Measurements from ENCODE around the gene LDAH. TPM values are rescaled to one million over a fixed set of nuclear protein-coding genes. Genes with fewer than 3 reads are reported as not detected.
A peak's percentile ranks its signal among the peaks of the same experiment; 100 is the strongest.

LDAH gene
- total and polyA plus RNA-seq, 2 donors (not counting 3 experiments of a cell fraction or from before 2014, with no cell fraction given), result 12.3 to 24.0 TPM

DNA sequence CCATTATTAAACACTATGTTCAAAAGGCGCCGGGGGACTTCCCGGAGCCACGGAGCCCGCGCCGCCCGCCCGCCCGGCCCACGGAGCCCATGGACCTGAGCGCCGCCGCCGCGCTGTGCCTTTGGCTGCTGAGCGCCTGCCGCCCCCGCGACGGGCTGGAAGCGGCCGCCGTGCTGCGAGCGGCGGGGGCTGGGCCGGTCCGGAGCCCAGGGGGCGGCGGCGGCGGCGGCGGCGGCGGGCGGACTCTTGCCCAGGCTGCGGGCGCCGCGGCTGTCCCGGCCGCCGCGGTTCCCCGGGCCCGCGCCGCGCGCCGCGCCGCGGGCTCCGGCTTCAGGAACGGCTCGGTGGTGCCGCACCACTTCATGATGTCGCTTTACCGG lies 155.8 kb downstream of the LDAH start:
- H3K4me3 ChIP-seq (replicated peaks in 1 of 3; ENCODE audit: insufficient read depth in 1 of 3, low read depth in 1 of 3, low read length in 3 of 3), result peak overlapping the region in 2 of 3 experiments; percentile 23 to 46
- FAIRE-seq, result no peak
- no peak for DNase-seq (ENCODE audit: low read depth, low spot score)
- H3K4me1 ChIP-seq (ENCODE audit: control insufficient read depth, extremely low read depth, insufficient read depth, low read length), result peaks cover 16% of the 10 kb centered on the region
- no peaks in the 10 kb centered on the region for H3K9me3 ChIP-seq (replicated peaks; ENCODE audit: control insufficient read depth, insufficient read depth, low read length)
- ChIA-PET POLR2A (no interaction called here), CTCF (interaction anchor here (0.5 to 3.5 kb wide), 9 partner anchors 9 to 296 kb away, joined by 3 to 29 read pairs (median 5); partner anchors contain the start of gene HS1BP3)
- no peaks in the 10 kb centered on the region for H3K9me1 ChIP-seq (replicated peaks; ENCODE audit: control insufficient read depth, extremely low read depth, insufficient read depth, low read length)
- TF ChIP-seq POLR2AphosphoS5 (IDR thresholded peaks at IDR 0.05; ENCODE audit: insufficient read depth, low read depth, low read length) (no peak), MYC (IDR thresholded peaks at IDR 0.05; ENCODE audit: low read depth, low read length) (no peak), FOS (IDR thresholded peaks at IDR 0.05; ENCODE audit: borderline replicate concordance, insufficient read depth, low read length) (no peak), POLR2A (IDR thresholded peaks at IDR 0.05; ENCODE audit: low read depth, low read length) (no peak), EZH2 (IDR thresholded peaks at IDR 0.05; ENCODE audit: borderline replicate concordance, low read depth, low read length, severe bottlenecking) (no peak), GATA2 (IDR thresholded peaks at IDR 0.05; ENCODE audit: insufficient read depth, insufficient read length, low read depth, low read length) (no peak), JUN (IDR thresholded peaks at IDR 0.05; ENCODE audit: borderline replicate concordance, insufficient read depth, insufficient read length, low read depth) (no peak)
- TF ChIP-seq, protein P1, sequence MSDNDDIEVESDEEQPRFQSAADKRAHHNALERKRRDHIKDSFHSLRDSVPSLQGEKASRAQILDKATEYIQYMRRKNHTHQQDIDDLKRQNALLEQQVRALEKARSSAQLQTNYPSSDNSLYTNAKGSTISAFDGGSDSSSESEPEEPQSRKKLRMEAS (IDR thresholded peaks at IDR 0.05; ENCODE audit: insufficient read depth, insufficient read length), result no peak
- TF ChIP-seq, protein P2, sequence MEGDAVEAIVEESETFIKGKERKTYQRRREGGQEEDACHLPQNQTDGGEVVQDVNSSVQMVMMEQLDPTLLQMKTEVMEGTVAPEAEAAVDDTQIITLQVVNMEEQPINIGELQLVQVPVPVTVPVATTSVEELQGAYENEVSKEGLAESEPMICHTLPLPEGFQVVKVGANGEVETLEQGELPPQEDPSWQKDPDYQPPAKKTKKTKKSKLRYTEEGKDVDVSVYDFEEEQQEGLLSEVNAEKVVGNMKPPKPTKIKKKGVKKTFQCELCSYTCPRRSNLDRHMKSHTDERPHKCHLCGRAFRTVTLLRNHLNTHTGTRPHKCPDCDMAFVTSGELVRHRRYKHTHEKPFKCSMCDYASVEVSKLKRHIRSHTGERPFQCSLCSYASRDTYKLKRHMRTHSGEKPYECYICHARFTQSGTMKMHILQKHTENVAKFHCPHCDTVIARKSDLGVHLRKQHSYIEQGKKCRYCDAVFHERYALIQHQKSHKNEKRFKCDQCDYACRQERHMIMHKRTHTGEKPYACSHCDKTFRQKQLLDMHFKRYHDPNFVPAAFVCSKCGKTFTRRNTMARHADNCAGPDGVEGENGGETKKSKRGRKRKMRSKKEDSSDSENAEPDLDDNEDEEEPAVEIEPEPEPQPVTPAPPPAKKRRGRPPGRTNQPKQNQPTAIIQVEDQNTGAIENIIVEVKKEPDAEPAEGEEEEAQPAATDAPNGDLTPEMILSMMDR (IDR thresholded peaks at IDR 0.05; ENCODE audit: extremely low read depth in 1 of 2, insufficient read depth in 1 of 2, low read depth in 1 of 2, low read length in 2 of 2), result no peak
- no peak overlapping the region for H3K27ac ChIP-seq (ENCODE audit: insufficient read depth, low read depth, low read length)
- H3K9ac ChIP-seq (replicated peaks; ENCODE audit: extremely low read depth, insufficient read depth, low read length), result no peak overlapping the region
- intact Hi-C loops (cut with micrococcal nuclease), result loop anchor here (5.0 kb wide), 2 partner anchors 80 to 650 kb away; no protein-coding TSS in a partner anchor
- peaks cover 0 to 2% of the 10 kb centered on the region in 2 experiments for H3K36me3 ChIP-seq (ENCODE audit: control insufficient read depth in 2 of 2, extremely low read depth in 1 of 2, insufficient read depth in 2 of 2, low read length in 2 of 2)
- no TSS peak for BruUV-seq (replicated peaks)
- H3K4me2 ChIP-seq (ENCODE audit: insufficient read depth, low read length), result peak overlapping the region; percentile 53
- H3K27me3 ChIP-seq (ENCODE audit: control insufficient read depth in 2 of 2, insufficient read depth in 2 of 2, low read length in 2 of 2), result peaks cover 56 to 79% of the 10 kb centered on the region in 2 experiments
- H3K79me2 ChIP-seq (ENCODE audit: control insufficient read depth, insufficient read depth, low read length), result no peaks in the 10 kb centered on the region
- no peaks in the 10 kb centered on the region for H4K20me1 ChIP-seq (replicated peaks; ENCODE audit: control insufficient read depth, extremely low read depth, insufficient read depth, low read length)
- H2AFZ ChIP-seq (ENCODE audit: low read depth, low read length), result peak overlapping the region; percentile 78
- dilution Hi-C loops (cut with MboI; ENCODE audit: extremely low pct_ligation_motif_present, low sequenced_read_pairs), result no loop called here

Data from endothelial cell of umbilical vein (primary cell).